Gastroesophageal sphincter (tissue), 4 donors: ENCODE measurements around the gene C5orf15. TPM values are rescaled to one million over a fixed set of nuclear protein-coding genes. Genes with fewer than 3 reads are reported as not detected.

Experiments
- ATAC-seq: fragments of 150-250 bp; one replicate; pipeline ENCODE4 v1.9.1; 2016; ENCODE audit warnings: mild to moderate bottlenecking, moderate library complexity
- H3K27ac ChIP-seq, 4 donors: fragments of 200-600 bp; sonication (generic) in 3 of 4; 1 replicate in 3 of 4; 2 replicates in 1 of 4; pipeline ENCODE4 v1.5.1; 2016 to 2019
- H3K27me3 ChIP-seq: fragments of 200-600 bp; sonication (generic); one replicate; pipeline ENCODE4 v1.5.1; 2019
- H3K36me3 ChIP-seq, 2 donors: fragments of 200-600 bp; sonication (generic); one replicate each; pipeline ENCODE4 v1.5.1; 2019; ENCODE audit warnings: control low read depth in 1 of 2
- H3K4me1 ChIP-seq, 3 donors: fragments of 200-600 bp; sonication (generic); 1 replicate in 2 of 3; 2 replicates in 1 of 3; pipeline ENCODE4 v1.5.1; 2016 to 2019; ENCODE audit warnings: control low read depth in 2 of 3
- H3K4me3 ChIP-seq, 2 donors: fragments of 200-600 bp; sonication (generic); one replicate each; pipeline ENCODE4 v1.5.1; 2019; ENCODE audit warnings: mild to moderate bottlenecking in 1 of 2, moderate library complexity in 1 of 2
- H3K9me3 ChIP-seq, 3 donors: fragments of 200-600 bp; sonication (generic); one replicate each; pipeline ENCODE4 v1.5.1; 2017 to 2019; ENCODE audit warnings: control low read depth in 2 of 3
- CTCF ChIP-seq, 4 experiments: fragments of 200-600 bp in 2 of 4; fragments of 450-650 bp in 2 of 4; sonication (generic) in 1 of 4; IDR thresholded peaks; one replicate each; pipeline ENCODE4 v1.5.1; 2017 to 2019; ENCODE audit warnings: antibody characterized with exemption in 4 of 4, mild to moderate bottlenecking in 2 of 4, moderate library complexity in 2 of 4
- EP300 ChIP-seq: sonication (generic); formaldehyde crosslinking; IDR thresholded peaks from one replicate; pipeline ENCODE4 v1.6.1; 2017; ENCODE audit warnings: antibody characterized with exemption, mild to moderate bottlenecking
- POLR2A ChIP-seq, 2 donors: fragments of 450-650 bp; IDR thresholded peaks; one replicate each; pipeline ENCODE4 v1.6.1; 2017; ENCODE audit warnings: antibody characterized with exemption in 2 of 2, mild to moderate bottlenecking in 2 of 2, moderate library complexity in 1 of 2
- POLR2AphosphoS5 ChIP-seq: sonication (generic); formaldehyde crosslinking; IDR thresholded peaks from one replicate; pipeline ENCODE4 v1.6.1; 2017; ENCODE audit warnings: antibody characterized with exemption
- WGBS, 2 donors: methylation state at CpG; one replicate each; pipeline ENCODE4 v1.1.5; 2018; ENCODE audit warnings: low coverage in 1 of 2; 5-methylcytosine and 5-hydroxymethylcytosine counted together
- total RNA-seq, 4 donors: library from RNA; depleted of rRNA; stranded (reverse); fragments of >200 nt; gene quantifications; one replicate each; pipeline ENCODE4 v1.1.0, GENCODE V29; 2016

The C5orf15 gene
- total RNA-seq, 4 donors from 2014 or later: 22.2 to 38.0 (median 23.2) TPM

GRCh38 chr5:133974142-133974541 is 5.7 kb upstream of the C5orf15 start:
- 80 to 86% methylated on average over 1 to 5 of the region's 6 CpGs for WGBS, 2 donors
- TF ChIP-seq POLR2A (IDR thresholded peaks at IDR 0.05) (no peak), CTCF (IDR thresholded peaks at IDR 0.05) (no peak), POLR2AphosphoS5 (no peak), EP300 (no peak)
- Histone ChIP-seq H3K9me3 (no peaks in the 10 kb centered on the region), H3K4me1 (peaks cover 0 to 26% (median 0%) of the 10 kb centered on the region in 3 donors), H3K27ac (no peak overlapping the region), H3K4me3 (no peak overlapping the region), H3K27me3 (no peaks in the 10 kb centered on the region), H3K36me3 (peaks cover 7 to 82% of the 10 kb centered on the region in 2 donors)
- ATAC-seq: no peak

GRCh38 chr5:133970325-133970909 is 2.0 kb upstream of the C5orf15 start:
- no peak for ATAC-seq
- Histone ChIP-seq H3K27ac (peak overlapping the region in 2 of 4 donors; percentile 93 to 95), H3K36me3 (peaks cover 7 to 47% of the 10 kb centered on the region in 2 donors)

GRCh38 chr5:133969654-133970324 is 1.4 kb upstream of the C5orf15 start:
- ATAC-seq: no peak
- peaks cover 7 to 41% of the 10 kb centered on the region in 2 donors for H3K36me3 ChIP-seq
- TF ChIP-seq POLR2A (IDR thresholded peaks at IDR 0.05) (no peak), EP300 (no peak), POLR2AphosphoS5 (no peak), CTCF (IDR thresholded peaks at IDR 0.05) (no peak)
- no peak overlapping the region for H3K4me3 ChIP-seq
- H3K4me1 ChIP-seq: peaks cover 0 to 38% (median 5%) of the 10 kb centered on the region in 3 donors
- 71 to 74% methylated on average over 7 of the region's 7 CpGs for WGBS, 2 donors
- H3K27ac ChIP-seq: peak overlapping the region in 2 of 4 donors; percentile 93 to 95
- H3K27me3 ChIP-seq: no peaks in the 10 kb centered on the region
- H3K9me3 ChIP-seq: no peaks in the 10 kb centered on the region

More at GRCh38 chr5:133970325-133970909, 2.0 kb upstream of the C5orf15 start:
- no peaks in the 10 kb centered on the region for H3K9me3 ChIP-seq
- H3K4me1 ChIP-seq: peaks cover 0 to 35% (median 5%) of the 10 kb centered on the region in 3 donors
- H3K4me3 ChIP-seq: no peak overlapping the region
- TF ChIP-seq EP300 (no peak), POLR2AphosphoS5 (no peak), CTCF (IDR thresholded peaks at IDR 0.05) (no peak), POLR2A (IDR thresholded peaks at IDR 0.05) (no peak)
- 89 to 93% methylated on average over 1 to 2 of the region's 2 CpGs for WGBS, 2 donors
- no peaks in the 10 kb centered on the region for H3K27me3 ChIP-seq

- no peak for TF ChIP-seq EP300
- TF ChIP-seq POLR2A (IDR thresholded peaks at IDR 0.05): no peak
- TF ChIP-seq POLR2AphosphoS5: no peak
- TF ChIP-seq CTCF (IDR thresholded peaks at IDR 0.05): no peak
- Histone ChIP-seq H3K4me1 (peaks cover 0 to 41% (median 5%) of the 10 kb centered on the region in 3 donors), H3K27me3 (no peaks in the 10 kb centered on the region), H3K27ac (peak overlapping the region; percentile 59 to 96 (median 94)), H3K4me3 (peak overlapping the region; percentile 60 to 82), H3K36me3 (peaks cover 0 to 20% of the 10 kb centered on the region in 2 donors), H3K9me3 (no peaks in the 10 kb centered on the region)
- ATAC-seq: no peak
- 0 to 2% methylated on average over 10 to 12 of the region's 12 CpGs for WGBS, 2 donors
Measured at GRCh38 chr5:133967698-133968203, 674 bp downstream of the C5orf15 start.
